ENCODE results near the gene TBX6.

Gene TBX6

GRCh38 chr16:30086291-30087140 is 5.2 kb downstream of the TBX6 start:
- DNase-seq: no peak

DNA sequence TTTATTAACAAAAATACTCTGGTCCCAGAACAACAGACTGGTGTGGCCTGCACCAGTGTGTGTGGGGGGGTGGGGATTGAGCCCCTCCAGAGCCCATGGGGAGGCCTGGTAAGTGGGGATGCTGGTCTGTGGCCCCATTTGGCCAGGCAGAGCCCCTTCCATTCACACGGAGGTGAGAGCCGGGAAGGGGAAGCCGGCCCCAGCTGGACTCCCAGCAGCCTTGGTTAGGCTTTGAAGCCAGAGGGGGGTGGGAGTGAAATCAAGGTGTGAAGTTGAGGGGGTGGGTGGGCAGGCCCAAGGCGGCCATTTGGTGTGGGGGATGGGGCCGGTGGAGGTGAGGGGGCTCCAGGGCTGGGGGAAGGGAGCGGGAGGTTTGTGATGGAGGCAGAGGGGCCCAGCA is 5.9 kb downstream of the TBX6 start:
- no peak for DNase-seq

DNA sequence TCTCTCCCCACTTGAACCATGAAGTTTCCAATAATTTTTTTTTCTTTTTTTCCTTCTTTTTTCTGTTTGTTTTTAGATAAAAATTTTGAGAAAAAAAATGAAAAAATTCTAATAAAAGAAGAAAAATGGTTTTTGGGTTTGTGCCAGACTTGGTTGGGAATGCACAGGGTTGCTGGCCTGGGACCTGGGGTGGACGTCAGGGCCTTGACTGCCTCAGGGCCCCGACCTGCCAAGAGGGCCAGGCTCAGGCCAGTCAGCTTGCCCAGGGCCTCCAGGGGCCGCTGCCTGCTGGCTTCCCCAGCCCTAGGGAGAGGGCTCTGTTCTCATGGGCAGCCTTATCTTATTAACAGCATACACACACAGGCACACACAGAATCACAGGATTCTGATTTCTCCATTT is 6.5 kb downstream of the TBX6 start:
- DNase-seq: no peak

GRCh38 chr16:30084816-30085159 is 6.9 kb downstream of the TBX6 start:
- DNase-seq: no peak

DNA sequence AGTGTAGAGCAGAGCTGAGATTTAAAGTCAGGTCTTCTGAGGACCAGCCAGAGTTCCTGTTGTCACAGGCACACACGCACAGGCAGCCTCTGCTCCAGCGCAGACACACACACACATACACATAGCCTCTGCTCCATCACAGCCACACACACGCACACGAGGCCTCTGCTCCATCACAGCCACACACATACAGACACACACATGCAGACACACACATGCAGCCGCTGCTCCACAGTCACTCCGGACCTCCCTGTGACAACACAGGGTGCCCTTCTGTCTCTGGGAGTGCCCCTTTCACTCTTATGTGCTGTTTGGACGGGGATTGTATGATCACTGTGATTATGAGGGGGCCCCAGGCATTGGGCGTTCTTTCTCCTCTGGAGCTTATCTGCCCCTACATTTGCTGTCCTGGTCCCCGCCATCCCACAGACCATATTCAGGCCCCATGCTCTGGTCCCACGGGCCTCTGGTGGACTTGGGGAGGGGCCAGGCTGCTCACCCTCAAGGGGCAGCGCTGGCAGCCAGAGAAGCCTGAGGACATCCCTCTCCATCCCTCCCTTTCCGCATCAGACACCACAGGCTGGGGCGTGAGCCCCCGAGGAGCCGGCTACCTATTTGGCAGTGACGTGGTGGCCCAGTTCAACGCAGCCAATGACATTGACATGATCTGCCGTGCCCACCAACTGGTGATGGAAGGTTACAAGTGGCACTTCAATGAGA is 7.5 kb downstream of the TBX6 start:
- DNase-seq: no peak

DNA sequence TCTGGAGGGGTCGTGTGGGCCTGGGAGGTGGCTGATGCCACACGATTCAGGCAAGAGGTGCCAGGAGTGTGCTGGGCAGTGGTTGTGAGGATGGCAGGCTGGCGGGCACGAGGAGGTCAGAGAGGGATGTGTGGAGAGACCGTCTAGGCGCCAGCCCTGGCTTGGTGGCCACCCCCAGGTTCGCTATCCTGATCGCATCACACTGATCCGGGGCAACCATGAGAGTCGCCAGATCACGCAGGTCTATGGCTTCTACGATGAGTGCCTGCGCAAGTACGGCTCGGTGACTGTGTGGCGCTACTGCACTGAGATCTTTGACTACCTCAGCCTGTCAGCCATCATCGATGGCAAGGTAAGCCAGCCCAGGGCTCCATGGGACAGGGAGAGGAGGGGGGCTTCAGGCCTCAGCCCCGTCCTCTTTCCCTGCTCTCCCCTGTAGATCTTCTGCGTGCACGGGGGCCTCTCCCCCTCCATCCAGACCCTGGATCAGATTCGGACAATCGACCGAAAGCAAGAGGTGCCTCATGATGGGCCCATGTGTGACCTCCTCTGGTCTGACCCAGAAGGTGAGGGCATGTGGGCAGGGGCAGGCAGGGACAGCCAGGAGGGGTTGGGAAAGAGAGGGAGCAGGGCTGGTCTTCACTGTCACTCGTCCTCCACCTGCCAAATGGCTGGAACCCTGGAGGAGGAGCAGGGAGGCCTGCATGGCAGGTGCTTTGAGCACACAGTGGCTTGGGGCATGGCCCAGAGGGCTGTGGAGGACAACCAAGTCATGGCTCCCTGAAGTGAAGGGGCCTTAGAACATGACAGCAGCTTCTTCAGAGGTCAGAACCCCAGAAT is 8.3 kb downstream of the TBX6 start:
- no peak for DNase-seq

DNA sequence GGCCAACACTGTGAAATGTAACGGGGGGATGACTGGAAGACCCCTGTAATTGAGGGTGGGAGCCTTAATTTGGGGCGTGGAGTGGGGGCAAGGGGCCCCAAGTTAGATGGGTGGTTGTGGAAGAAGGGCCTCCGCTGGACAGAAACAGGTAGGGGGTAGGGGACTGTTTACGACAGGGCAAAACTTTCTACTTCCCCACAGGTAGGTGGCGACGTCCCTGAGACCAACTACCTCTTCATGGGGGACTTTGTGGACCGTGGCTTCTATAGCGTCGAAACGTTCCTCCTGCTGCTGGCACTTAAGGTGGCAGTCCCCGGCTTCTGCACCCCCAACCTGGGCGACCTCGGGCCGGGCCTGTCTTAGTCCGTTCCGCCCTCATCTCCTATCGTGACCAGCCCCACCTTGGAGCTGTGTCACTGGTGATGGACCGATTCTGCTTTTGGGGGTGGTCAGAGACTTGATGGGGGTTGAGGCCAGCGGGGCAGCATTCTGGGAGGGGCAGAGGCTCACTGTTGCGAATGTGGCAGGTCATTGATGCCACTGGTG is 9.1 kb downstream of the TBX6 start:
- no peak for DNase-seq

- no peak for DNase-seq
Observed at GRCh38 chr16:30079480-30079879, 12.2 kb downstream of the TBX6 start.

GRCh38 chr16:30078744-30079143 is 13.0 kb downstream of the TBX6 start:
- DNase-seq: no peak

- no peak for DNase-seq
Observed at GRCh38 chr16:30077656-30078055, 14.1 kb downstream of the TBX6 start.

DNA sequence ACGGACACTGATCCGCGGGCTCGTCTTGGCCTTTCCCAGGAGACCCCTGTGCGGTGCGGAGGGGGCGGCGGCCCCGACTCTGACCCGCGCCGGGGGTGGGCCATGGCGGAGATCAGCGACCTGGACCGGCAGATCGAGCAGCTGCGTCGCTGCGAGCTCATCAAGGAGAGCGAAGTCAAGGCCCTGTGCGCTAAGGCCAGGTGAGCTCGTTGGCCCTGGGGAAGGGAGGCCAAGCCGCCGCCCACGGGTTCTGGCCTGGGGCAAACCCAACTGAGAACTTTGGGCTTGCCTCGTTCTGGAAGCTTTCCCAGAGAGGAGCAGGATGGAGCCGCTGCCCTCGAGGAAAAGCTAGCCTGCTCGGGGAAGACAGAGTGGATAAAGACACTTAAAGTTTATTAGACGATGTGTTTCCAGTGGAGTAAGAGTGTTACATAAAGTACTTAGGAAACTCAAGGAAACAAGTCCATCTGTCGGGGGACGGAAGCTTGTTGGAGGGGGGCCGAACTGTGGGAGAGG is 15.4 kb downstream of the TBX6 start:
- DNase-seq: no peak

DNA sequence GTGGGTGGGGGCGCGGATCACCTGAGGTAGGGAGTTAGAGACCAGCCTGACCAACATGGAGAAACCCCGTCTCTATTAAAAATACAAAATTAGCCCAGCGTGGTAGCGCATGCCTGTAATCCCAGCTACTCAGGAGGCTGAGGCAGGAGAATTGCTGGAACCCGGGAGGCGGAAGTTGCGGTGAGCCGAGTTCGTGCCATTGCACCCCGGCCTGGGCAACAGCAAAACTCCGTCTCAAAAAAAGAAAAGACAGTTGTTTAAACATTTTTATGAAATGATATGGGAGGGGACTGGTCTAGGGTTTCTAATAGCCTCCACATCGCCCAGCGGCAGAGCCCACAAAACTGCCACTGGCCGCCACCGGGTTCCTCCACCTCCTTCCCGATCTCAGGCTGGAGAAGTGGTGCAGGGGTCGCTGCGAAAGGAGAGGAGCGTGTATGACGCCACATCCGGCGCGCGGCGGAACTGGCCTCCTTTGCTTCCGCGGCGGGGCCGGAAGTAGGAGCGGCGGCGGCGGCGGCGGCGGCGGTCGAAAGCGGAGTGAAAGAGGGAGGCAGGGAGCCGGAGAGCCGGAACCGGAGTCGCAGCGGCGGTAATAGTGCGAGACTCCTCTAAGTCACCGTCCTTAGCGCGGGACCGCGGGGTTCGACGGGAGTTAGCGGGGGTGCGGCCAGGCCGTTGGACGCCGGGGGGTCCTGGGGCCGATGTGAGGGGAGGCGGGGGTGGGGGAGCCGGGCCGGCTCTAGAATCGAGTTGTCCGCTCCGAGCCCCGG is 16.0 kb downstream of the TBX6 start, which contains the start of gene PPP4C:
TSS of gene PPP4C (plus strand) at position 492 of the 773 bp plus-strand sequence. CDS start 384 bp downstream, outside the sequence.
- peak; percentile 67 to 90 (median 84) for DNase-seq

DNA sequence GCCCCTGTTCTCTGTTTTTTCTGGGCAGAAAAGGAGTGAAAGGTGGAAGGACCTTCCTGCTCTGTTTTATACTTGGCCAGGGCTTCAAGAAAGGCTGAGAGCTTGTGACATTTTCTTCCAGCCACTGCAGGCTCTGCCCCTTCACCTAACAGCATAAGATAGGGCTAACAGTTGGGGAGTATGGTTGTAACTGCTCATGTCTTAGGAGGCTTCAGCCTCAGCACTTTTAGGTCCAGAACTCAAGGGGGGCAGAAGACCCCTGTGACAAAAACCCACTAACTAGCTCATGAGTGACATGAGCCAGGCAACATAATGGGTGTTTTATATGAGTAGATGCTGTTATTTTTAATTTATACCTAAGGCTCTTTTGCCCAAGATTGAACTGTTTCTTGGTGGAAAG is 21.2 kb downstream of the TBX6 start:
- DNase-seq: no peak

- DNase-seq: peak in 1 of 3 experiments; percentile 46
Observed at GRCh38 chr16:30069611-30070462, 21.9 kb downstream of the TBX6 start.

DNA sequence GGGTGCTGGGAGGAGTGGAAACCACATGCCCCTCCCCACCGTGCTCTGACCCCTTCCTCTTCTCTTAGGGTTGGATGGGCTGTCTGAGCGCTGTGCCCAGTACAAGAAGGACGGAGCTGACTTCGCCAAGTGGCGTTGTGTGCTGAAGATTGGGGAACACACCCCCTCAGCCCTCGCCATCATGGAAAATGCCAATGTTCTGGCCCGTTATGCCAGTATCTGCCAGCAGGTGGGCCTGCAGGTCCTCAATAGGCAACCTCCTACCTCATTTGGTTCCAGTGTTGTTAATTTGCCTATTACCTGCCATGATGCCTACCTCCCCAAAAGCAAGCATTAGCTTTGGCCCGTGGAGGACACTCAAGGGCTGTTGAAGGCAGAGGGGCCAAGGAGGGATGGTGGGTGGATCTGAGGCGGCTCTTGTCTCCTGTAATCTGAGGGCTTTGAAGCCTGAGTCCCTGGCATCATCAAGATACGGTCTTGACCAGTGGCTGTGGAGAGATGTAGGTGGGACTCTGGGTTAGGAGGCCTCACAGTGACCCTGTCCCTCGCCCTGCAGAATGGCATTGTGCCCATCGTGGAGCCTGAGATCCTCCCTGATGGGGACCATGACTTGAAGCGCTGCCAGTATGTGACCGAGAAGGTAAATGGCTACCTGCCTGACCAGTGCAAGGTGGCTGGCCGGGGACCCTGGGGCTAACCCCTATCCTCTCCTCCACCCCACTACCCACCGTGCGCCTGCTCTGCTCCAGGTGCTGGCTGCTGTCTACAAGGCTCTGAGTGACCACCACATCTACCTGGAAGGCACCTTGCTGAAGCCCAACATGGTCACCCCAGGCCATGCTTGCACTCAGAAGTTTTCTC is 22.7 kb downstream of the TBX6 start:
- DNase-seq: peak in 1 of 3 experiments; percentile 45

DNA sequence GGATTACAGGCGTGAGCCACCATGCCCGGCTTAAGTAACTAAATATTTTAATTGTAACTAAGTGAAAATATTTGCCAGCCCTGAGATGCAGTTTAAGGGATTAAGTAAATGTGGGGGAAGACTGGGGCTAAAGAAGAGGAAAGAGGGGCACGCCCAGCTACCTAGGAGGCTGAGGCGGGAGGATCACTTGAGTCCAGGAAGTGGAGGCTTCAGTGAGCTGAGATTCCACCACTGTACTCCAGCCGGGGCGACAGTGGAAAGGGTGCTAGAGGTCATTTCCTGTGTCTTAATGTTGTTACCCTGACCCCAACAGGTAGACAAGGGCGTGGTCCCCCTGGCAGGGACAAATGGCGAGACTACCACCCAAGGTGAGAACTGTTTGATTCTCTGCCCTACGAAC is 23.4 kb downstream of the TBX6 start:
- no peak for DNase-seq

DNA sequence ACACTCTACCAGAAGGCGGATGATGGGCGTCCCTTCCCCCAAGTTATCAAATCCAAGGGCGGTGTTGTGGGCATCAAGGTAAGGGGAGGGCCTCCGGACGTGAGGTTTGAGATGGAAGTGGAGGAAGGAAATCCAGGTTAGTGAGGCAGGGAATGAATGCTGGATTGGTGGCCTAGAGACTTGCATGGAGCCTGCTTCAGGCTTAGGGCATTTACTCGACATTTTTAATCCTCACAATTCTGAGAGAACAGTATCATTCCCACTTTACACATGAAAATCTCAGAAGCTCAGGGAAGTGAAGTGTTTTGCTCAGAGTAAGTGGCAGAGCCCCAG is 24.2 kb downstream of the TBX6 start:
- no peak for DNase-seq

- DNase-seq: peak in 1 of 3 experiments; percentile 49
Observed at GRCh38 chr16:30066761-30067583, 24.8 kb downstream of the TBX6 start.
